ENCODE data around the gene CD86.

DNA sequence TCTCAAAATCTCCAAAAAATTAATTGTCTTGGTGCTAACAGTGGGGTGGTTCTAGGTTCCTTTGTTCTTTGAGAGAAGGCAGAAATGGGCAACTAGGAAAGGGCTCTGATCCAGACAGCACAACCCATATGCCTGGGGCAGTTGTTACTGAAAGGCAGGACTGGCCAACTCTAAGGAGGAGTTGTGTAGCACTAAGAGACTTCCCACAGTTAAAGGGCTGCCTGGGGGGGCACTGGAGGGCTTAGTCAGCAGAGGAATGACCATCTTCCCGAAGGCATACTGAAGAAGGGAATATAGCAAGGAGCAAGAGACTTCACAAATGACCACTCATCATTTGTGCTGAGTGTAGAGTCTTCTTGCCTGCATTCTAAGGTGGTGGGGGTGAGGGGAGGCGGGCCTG lies 48.9 kb upstream of the CD86 start:
- TF ChIP-seq, protein P1, sequence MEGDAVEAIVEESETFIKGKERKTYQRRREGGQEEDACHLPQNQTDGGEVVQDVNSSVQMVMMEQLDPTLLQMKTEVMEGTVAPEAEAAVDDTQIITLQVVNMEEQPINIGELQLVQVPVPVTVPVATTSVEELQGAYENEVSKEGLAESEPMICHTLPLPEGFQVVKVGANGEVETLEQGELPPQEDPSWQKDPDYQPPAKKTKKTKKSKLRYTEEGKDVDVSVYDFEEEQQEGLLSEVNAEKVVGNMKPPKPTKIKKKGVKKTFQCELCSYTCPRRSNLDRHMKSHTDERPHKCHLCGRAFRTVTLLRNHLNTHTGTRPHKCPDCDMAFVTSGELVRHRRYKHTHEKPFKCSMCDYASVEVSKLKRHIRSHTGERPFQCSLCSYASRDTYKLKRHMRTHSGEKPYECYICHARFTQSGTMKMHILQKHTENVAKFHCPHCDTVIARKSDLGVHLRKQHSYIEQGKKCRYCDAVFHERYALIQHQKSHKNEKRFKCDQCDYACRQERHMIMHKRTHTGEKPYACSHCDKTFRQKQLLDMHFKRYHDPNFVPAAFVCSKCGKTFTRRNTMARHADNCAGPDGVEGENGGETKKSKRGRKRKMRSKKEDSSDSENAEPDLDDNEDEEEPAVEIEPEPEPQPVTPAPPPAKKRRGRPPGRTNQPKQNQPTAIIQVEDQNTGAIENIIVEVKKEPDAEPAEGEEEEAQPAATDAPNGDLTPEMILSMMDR (IDR thresholded peaks at IDR 0.05; ENCODE audit: insufficient read depth, low read depth, low read length) = no peak
- TF ChIP-seq EZH2 (IDR thresholded peaks at IDR 0.05; ENCODE audit: insufficient read depth, low read length) = no peak
